Mucosa of stomach (tissue), 1 donor: ENCODE measurements around the gene GRAMD2A.
"Not testable (repeated sequence)": the region's sequence is repeated elsewhere in the genome, so short reads cannot be mapped to it uniquely, and the experiment has no call there.

Source experiments
- H3K27me3 ChIP-seq: one replicate; pipeline ENCODE4 v1.7.0; 2013; ENCODE audit warnings: mild to moderate bottlenecking, low read length; ENCODE audit not compliant: control insufficient read depth, insufficient read depth
- H3K36me3 ChIP-seq: one replicate; pipeline ENCODE4 v1.7.0; 2013; ENCODE audit warnings: low read length; ENCODE audit not compliant: control insufficient read depth, insufficient read depth
- H3K4me1 ChIP-seq: one replicate; pipeline ENCODE4 v1.7.0; 2013; ENCODE audit warnings: mild to moderate bottlenecking, low read length; ENCODE audit not compliant: control insufficient read depth, insufficient read depth
- H3K4me3 ChIP-seq: one replicate; pipeline ENCODE4 v1.7.0; 2013; ENCODE audit warnings: low read length
- H3K9ac ChIP-seq: one replicate; pipeline ENCODE4 v1.7.0; 2013; ENCODE audit warnings: mild to moderate bottlenecking, low read length, moderate library complexity
- H3K9me3 ChIP-seq: one replicate; pipeline ENCODE4 v1.7.0; 2013; ENCODE audit warnings: mild to moderate bottlenecking, low read length, moderate library complexity; ENCODE audit not compliant: control insufficient read depth
- donor health status: Pancreatic carcinoma.

GRAMD2A gene

GRCh38 chr15:72178976-72179585, 18.5 kb downstream of the GRAMD2A start:
- H3K9ac ChIP-seq: no peak overlapping the region

GRCh38 chr15:72176743-72177142, 20.8 kb downstream of the GRAMD2A start:
- Histone ChIP-seq H3K27me3 (peaks cover 8% of the 10 kb centered on the region), H3K4me3 (no peak overlapping the region), H3K9me3 (no peaks in the 10 kb centered on the region), H3K36me3 (no peaks in the 10 kb centered on the region), H3K4me1 (no peaks in the 10 kb centered on the region), H3K9ac (no peak overlapping the region)

More at GRCh38 chr15:72178976-72179585, 18.5 kb downstream of the GRAMD2A start:
- Histone ChIP-seq H3K27me3 (peaks cover 12% of the 10 kb centered on the region), H3K4me3 (no peak overlapping the region), H3K9me3 (no peaks in the 10 kb centered on the region), H3K36me3 (no peaks in the 10 kb centered on the region), H3K4me1 (peaks cover 4% of the 10 kb centered on the region)

GRCh38 chr15:72176159-72176558, 21.4 kb downstream of the GRAMD2A start:
- Histone ChIP-seq H3K36me3 (no peaks in the 10 kb centered on the region), H3K27me3 (peaks cover 8% of the 10 kb centered on the region), H3K9ac (no peak overlapping the region), H3K4me3 (no peak overlapping the region), H3K4me1 (no peaks in the 10 kb centered on the region), H3K9me3 (no peaks in the 10 kb centered on the region)

GRCh38 chr15:72175186-72176044, 22.2 kb downstream of the GRAMD2A start:
- H3K9me3 ChIP-seq: no peaks in the 10 kb centered on the region
- H3K36me3 ChIP-seq: no peaks in the 10 kb centered on the region
- H3K9ac ChIP-seq: no peak overlapping the region
- H3K4me1 ChIP-seq: peaks cover 4% of the 10 kb centered on the region
- peaks cover 8% of the 10 kb centered on the region for H3K27me3 ChIP-seq
- H3K4me3 ChIP-seq: no peak overlapping the region

DNA sequence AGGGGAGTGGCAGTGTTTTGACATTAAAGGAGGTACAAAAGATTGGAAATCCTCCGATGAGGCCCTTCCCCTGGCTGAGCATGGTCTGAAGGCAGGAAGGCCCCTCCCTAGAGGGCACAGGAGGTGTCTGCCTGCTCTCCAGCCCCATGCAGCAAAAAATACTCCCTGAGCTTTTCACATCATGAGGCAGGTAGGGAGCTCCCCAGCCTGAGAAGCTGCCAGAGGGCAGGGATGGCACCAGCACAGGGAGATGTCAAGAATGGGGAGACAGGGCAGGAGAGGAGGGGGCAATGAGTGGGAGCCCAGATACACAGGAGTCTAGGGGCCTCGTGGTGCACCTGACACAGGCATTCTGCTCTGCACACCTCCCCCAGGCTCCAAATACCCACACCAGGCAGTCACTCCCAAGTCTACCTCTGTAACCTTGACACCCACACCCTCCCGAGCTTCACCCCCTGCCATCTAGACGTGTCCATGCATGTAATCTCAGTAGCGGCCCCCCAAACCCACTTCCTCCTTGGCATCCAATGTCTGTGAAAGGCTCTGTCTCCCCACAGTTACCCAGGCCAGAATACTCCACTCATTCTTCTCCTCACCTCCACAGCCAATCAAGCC, 22.9 kb downstream of the GRAMD2A start:
- H3K9ac ChIP-seq: no peak overlapping the region

GRCh38 chr15:72173864-72174550, 23.6 kb downstream of the GRAMD2A start:
- Histone ChIP-seq H3K9me3 (no peaks in the 10 kb centered on the region), H3K27me3 (peaks cover 12% of the 10 kb centered on the region), H3K36me3 (no peaks in the 10 kb centered on the region), H3K9ac (no peak overlapping the region), H3K4me3 (no peak overlapping the region), H3K4me1 (peaks cover 18% of the 10 kb centered on the region)

More for the DNA sequence above, 22.9 kb downstream of the GRAMD2A start:
- Histone ChIP-seq H3K9me3 (no peaks in the 10 kb centered on the region), H3K4me3 (no peak overlapping the region), H3K36me3 (no peaks in the 10 kb centered on the region), H3K27me3 (peaks cover 8% of the 10 kb centered on the region), H3K4me1 (peaks cover 12% of the 10 kb centered on the region)

GRCh38 chr15:72173401-72173800, 24.2 kb downstream of the GRAMD2A start:
- Histone ChIP-seq H3K36me3 (no peaks in the 10 kb centered on the region), H3K9me3 (no peaks in the 10 kb centered on the region), H3K4me1 (peaks cover 23% of the 10 kb centered on the region), H3K4me3 (no peak overlapping the region), H3K9ac (no peak overlapping the region), H3K27me3 (peaks cover 13% of the 10 kb centered on the region)

DNA sequence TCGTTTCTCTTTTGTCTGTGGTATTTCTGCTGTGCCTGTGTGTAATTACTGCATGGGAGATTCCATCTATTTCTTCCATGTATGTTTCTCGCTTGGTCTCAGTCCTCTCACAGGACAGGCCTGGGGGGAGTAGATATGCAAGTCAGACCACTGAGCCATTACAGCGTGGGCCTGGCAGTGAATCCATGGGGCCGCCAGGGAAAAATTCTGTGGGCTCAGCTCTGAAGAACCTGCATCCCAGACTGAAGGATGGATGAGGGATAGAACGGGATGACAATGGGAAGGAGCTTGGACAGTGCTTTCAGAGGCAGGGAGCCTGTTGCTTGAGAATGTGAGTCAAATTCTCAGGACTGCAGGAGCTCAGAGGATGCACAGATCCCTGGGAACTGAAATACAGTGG, 24.8 kb downstream of the GRAMD2A start:
- Histone ChIP-seq H3K27me3 (peaks cover 13% of the 10 kb centered on the region), H3K9me3 (no peaks in the 10 kb centered on the region), H3K4me1 (peaks cover 23% of the 10 kb centered on the region), H3K4me3 (no peak overlapping the region), H3K36me3 (no peaks in the 10 kb centered on the region), H3K9ac (no peak overlapping the region)

GRCh38 chr15:72171978-72172377, 25.6 kb downstream of the GRAMD2A start:
- not testable (repeated sequence) for H3K36me3 ChIP-seq, H3K4me3 ChIP-seq, H3K9ac ChIP-seq, H3K9me3 ChIP-seq
- peaks cover 13% of the 10 kb centered on the region for H3K27me3 ChIP-seq
- H3K4me1 ChIP-seq: peaks cover 23% of the 10 kb centered on the region

- Histone ChIP-seq H3K4me3 (no peak overlapping the region), H3K9me3 (no peaks in the 10 kb centered on the region), H3K9ac (no peak overlapping the region), H3K4me1 (peaks cover 23% of the 10 kb centered on the region), H3K27me3 (peaks cover 13% of the 10 kb centered on the region), H3K36me3 (no peaks in the 10 kb centered on the region)
Observed at GRCh38 chr15:72170691-72171090, 26.9 kb downstream of the GRAMD2A start.

DNA sequence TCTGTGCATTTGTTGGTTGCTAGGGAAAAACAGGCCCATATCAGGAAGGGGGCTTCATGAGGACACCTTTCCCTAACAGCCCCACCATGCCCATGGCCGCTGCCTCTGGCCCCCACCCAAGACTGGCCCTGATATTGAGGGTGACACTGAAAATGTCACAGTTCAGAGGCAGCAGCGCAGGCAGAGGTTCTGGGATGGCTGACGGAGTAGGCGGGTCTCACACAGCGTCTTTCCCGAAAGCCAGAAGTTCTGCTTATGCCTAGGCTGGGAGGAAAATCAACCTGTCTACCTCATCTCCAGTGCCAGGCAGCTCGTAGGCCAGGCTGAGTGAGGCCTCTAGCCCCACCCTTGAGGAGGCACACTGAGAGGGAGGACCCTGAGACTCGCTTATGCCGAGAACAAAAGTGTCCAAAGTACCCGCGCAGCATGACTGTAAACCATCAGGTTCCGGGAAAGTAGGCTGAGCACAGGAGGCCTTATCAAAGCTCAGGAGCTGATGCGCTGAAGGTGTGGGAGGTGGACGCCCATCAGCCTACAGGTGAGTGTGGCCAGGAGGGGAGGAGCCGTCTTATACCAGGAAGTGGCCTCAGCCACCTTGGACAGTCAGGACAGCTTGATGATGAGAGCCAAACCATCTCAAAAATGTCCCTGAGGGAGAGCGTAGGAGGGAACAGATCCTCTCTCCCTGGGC, 27.5 kb downstream of the GRAMD2A start:
- Histone ChIP-seq H3K36me3 (no peaks in the 10 kb centered on the region), H3K4me1 (peaks cover 23% of the 10 kb centered on the region), H3K4me3 (peak overlapping the region; percentile 2), H3K9ac (no peak overlapping the region), H3K27me3 (peaks cover 13% of the 10 kb centered on the region), H3K9me3 (no peaks in the 10 kb centered on the region)
